ENCODE measurements around the gene TADA2A.

DNA sequence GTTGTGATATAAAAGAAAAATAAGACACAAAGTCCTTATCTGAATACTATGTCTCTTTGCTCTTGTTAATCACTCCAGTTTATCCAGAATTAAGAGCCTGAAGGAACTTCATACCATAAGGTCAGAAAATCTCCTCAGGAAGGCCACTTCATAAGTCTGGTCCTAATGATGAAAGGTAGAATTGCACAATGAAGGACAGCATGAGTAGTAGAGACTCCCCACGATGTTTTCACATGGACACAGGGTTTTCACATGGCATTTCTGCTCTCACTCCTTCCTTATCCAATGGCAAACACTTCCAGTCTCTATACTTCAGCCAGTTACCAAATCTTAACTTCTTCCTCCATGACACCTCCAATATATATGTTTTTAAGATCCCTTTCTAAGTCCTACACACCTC, 41.1 kb upstream of the TADA2A start:
- TF ChIP-seq, protein P1, sequence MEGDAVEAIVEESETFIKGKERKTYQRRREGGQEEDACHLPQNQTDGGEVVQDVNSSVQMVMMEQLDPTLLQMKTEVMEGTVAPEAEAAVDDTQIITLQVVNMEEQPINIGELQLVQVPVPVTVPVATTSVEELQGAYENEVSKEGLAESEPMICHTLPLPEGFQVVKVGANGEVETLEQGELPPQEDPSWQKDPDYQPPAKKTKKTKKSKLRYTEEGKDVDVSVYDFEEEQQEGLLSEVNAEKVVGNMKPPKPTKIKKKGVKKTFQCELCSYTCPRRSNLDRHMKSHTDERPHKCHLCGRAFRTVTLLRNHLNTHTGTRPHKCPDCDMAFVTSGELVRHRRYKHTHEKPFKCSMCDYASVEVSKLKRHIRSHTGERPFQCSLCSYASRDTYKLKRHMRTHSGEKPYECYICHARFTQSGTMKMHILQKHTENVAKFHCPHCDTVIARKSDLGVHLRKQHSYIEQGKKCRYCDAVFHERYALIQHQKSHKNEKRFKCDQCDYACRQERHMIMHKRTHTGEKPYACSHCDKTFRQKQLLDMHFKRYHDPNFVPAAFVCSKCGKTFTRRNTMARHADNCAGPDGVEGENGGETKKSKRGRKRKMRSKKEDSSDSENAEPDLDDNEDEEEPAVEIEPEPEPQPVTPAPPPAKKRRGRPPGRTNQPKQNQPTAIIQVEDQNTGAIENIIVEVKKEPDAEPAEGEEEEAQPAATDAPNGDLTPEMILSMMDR (IDR thresholded peaks at IDR 0.05): no peak
- TF ChIP-seq, protein P2, sequence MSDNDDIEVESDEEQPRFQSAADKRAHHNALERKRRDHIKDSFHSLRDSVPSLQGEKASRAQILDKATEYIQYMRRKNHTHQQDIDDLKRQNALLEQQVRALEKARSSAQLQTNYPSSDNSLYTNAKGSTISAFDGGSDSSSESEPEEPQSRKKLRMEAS (IDR thresholded peaks at IDR 0.05): no peak
- TF ChIP-seq TFCP2L1 (CRISPR knock-in tag; IDR thresholded peaks at IDR 0.05) (no peak), MAZ (IDR thresholded peaks at IDR 0.05; ENCODE audit: borderline replicate concordance, low read depth, low read length) (no peak), ZSCAN20 (CRISPR knock-in tag; IDR thresholded peaks at IDR 0.05) (no peak), POLR2A (IDR thresholded peaks at IDR 0.05; ENCODE audit: low read length) (no peak), EP300 (IDR thresholded peaks at IDR 0.05) (no peak), JUN (IDR thresholded peaks at IDR 0.05) (no peak), NR3C1 (IDR thresholded peaks at IDR 0.05) (no peak), MYC (IDR thresholded peaks at IDR 0.05; ENCODE audit: borderline replicate concordance, low read length) (no peak)
- TF ChIP-seq, protein P3, sequence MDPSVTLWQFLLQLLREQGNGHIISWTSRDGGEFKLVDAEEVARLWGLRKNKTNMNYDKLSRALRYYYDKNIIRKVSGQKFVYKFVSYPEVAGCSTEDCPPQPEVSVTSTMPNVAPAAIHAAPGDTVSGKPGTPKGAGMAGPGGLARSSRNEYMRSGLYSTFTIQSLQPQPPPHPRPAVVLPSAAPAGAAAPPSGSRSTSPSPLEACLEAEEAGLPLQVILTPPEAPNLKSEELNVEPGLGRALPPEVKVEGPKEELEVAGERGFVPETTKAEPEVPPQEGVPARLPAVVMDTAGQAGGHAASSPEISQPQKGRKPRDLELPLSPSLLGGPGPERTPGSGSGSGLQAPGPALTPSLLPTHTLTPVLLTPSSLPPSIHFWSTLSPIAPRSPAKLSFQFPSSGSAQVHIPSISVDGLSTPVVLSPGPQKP (IDR thresholded peaks at IDR 0.05; ENCODE audit: low read depth, low read length): no peak
